HCT116 (cell line): ENCODE measurements around the gene SYTL4. TPM values are rescaled to one million over a fixed set of nuclear protein-coding genes. Genes with fewer than 3 reads are reported as not detected.

ENCODE experiments used
- ATAC-seq: fragments of 200-7000 bp; cut with Tn5 transposase; 2 replicates; pipeline ENCODE4 v1.9.1; 2020; ENCODE audit warnings: mild to moderate bottlenecking, moderate library complexity
- BruUV-seq: library from RNA; stranded (reverse); fragments of 400-500 nt; replicated peaks from 2 replicates; lab custom pipeline; 2021; lab: Mats Ljungman, UMichigan
- CTCF ChIA-PET: fragments of 300-600 bp; sonication (Branson Sonifier 250); formaldehyde crosslinking; loops from one replicate; lab custom pipeline; 2021; ENCODE audit warnings: antibody characterized with exemption; lab: Charles Lee
- POLR2A ChIA-PET: fragments of 300-600, 350-600 bp; sonication (Branson Sonifier 250); formaldehyde crosslinking; loops from one replicate; lab custom pipeline; 2021; ENCODE audit warnings: antibody characterized with exemption; lab: Charles Lee
- RAD21 ChIA-PET, 2 experiments: fragments of 300-600 bp; sonication (Branson Sonifier 250); formaldehyde crosslinking; loops; one replicate each; lab custom pipeline; 2023; ENCODE audit warnings: low total read pairs in 2 of 2; ENCODE audit not compliant: uncharacterized antibody in 2 of 2, unreplicated experiment in 2 of 2, low non-redundant PET in 1 of 2; lab: Charles Lee
- DNase-seq: peaks from one replicate; pipeline ENCODE4 v3.0.0-alpha.2; 2010; ENCODE audit warnings: low read depth, low spot score
- H2AFZ ChIP-seq: fragments of 200-600 bp; shearing (Covaris generic), sonication (generic); 2 replicates; pipeline ENCODE4 v1.6.1; 2017; ENCODE audit warnings: low read depth, mixed run types, mixed read lengths, antibody characterized with exemption, low read length; ENCODE audit not compliant: poor library complexity, severe bottlenecking
- H3K27ac ChIP-seq: 2 replicates; pipeline ENCODE4 v1.5.1; 2012; ENCODE audit warnings: low read depth, low read length
- H3K27me3 ChIP-seq: fragments of 200-600 bp; sonication (generic); 2 replicates; pipeline ENCODE4 v1.6.1; 2016; ENCODE audit warnings: mixed run types, low read length, mixed read lengths; ENCODE audit not compliant: insufficient read depth
- H3K36me3 ChIP-seq, 2 experiments: fragments of 200-500 bp in 1 of 2; fragments of 200-600 bp in 1 of 2; sonication (Bioruptor generic) in 1 of 2; sonication (generic) in 1 of 2; 2 replicates each; pipeline versions ENCODE4 v1.5.1 to v1.6.1; 2014 to 2016; ENCODE audit warnings: low read length in 2 of 2, inconsistent platforms in 1 of 2, mixed read lengths in 1 of 2, mixed run types in 1 of 2; ENCODE audit not compliant: insufficient read depth in 2 of 2, control insufficient read depth in 1 of 2
- H3K4me1 ChIP-seq, 2 experiments: fragments of 200-600 bp in 1 of 2; sonication (generic) in 1 of 2; 2 replicates each; pipeline versions ENCODE4 v1.5.1 to v1.6.1; 2012 to 2017; ENCODE audit warnings: low read length in 2 of 2, inconsistent platforms in 1 of 2, mild to moderate bottlenecking in 1 of 2, mixed read lengths in 1 of 2, mixed run types in 1 of 2, moderate library complexity in 1 of 2; ENCODE audit not compliant: insufficient read depth in 2 of 2, control insufficient read depth in 1 of 2
- H3K4me2 ChIP-seq: fragments of 200-600 bp; sonication (generic); 2 replicates; pipeline ENCODE4 v1.6.1; 2017; ENCODE audit warnings: mixed run types, low read length, mixed read lengths
- H3K4me3 ChIP-seq, 2 experiments: fragments of 200-600 bp in 1 of 2; sonication (generic) in 1 of 2; replicated peaks in 1 of 2; 2 replicates each; pipeline ENCODE4 v1.5.1; 2011 to 2016; ENCODE audit warnings: low read length in 2 of 2, control low read depth in 1 of 2, low read depth in 1 of 2, mild to moderate bottlenecking in 1 of 2, mixed read lengths in 1 of 2, mixed run types in 1 of 2
- H3K79me2 ChIP-seq: fragments of 200-600 bp; sonication (generic); 2 replicates; pipeline ENCODE4 v1.6.1; 2017; ENCODE audit warnings: mild to moderate bottlenecking, mixed run types, low read length, moderate library complexity, mixed read lengths; ENCODE audit not compliant: insufficient read depth
- H3K9ac ChIP-seq: fragments of 200-600 bp; sonication (generic); 2 replicates; pipeline ENCODE4 v1.6.1; 2016; ENCODE audit warnings: low read length, mixed read lengths
- H3K9me2 ChIP-seq: fragments of 200-600 bp; sonication (generic), shearing (Covaris generic); 2 replicates; pipeline ENCODE4 v1.6.1; 2017; ENCODE audit warnings: mixed run types, mild to moderate bottlenecking, moderate library complexity; ENCODE audit not compliant: insufficient read depth
- H3K9me3 ChIP-seq, 2 experiments: fragments of 200-500 bp in 1 of 2; fragments of 200-600 bp in 1 of 2; sonication (Bioruptor generic) in 1 of 2; sonication (generic) in 1 of 2; 2 replicates each; pipeline ENCODE4 v1.6.1; 2014 to 2017; ENCODE audit warnings: low read length in 2 of 2, mixed read lengths in 2 of 2, inconsistent platforms in 1 of 2, low read depth in 1 of 2, mild to moderate bottlenecking in 1 of 2, mixed run types in 1 of 2, moderate library complexity in 1 of 2; ENCODE audit not compliant: control insufficient read depth in 1 of 2, insufficient read depth in 1 of 2
- H4K20me1 ChIP-seq: fragments of 200-600 bp; sonication (generic), shearing (Covaris generic); 2 replicates; pipeline ENCODE4 v1.6.1; 2017; ENCODE audit warnings: mixed run types, mild to moderate bottlenecking, moderate library complexity; ENCODE audit not compliant: insufficient read depth
- CBX3 ChIP-seq: IDR thresholded peaks from 2 replicates; pipeline ENCODE4 v1.6.1; 2012; ENCODE audit warnings: low read depth
- EGR1 ChIP-seq: IDR thresholded peaks from 2 replicates; pipeline ENCODE4 v1.6.1; 2012; ENCODE audit warnings: low read depth
- EZH2 ChIP-seq: fragments of 200-600 bp; sonication (generic); IDR thresholded peaks from 2 replicates; pipeline ENCODE4 v1.6.1; 2017; ENCODE audit warnings: antibody characterized with exemption, mixed run types
- EZH2phosphoT487 ChIP-seq: fragments of 200-600 bp; IDR thresholded peaks from 2 replicates; pipeline ENCODE4 v1.6.1; 2018; ENCODE audit warnings: antibody characterized with exemption, borderline replicate concordance
- FOSL1 ChIP-seq: IDR thresholded peaks from 2 replicates; pipeline ENCODE4 v1.6.1; 2012; ENCODE audit warnings: low read depth
- POLR2AphosphoS5 ChIP-seq: IDR thresholded peaks from 2 replicates; pipeline ENCODE4 v1.6.1; 2011; ENCODE audit warnings: mild to moderate bottlenecking, low read depth, low read length, moderate library complexity
- RAD21 ChIP-seq: IDR thresholded peaks from 2 replicates; pipeline ENCODE4 v1.6.1; 2012; ENCODE audit warnings: low read depth, mild to moderate bottlenecking
- SP1 ChIP-seq: IDR thresholded peaks from 2 replicates; pipeline ENCODE4 v1.6.1; 2012; ENCODE audit warnings: low read depth
- SRF ChIP-seq: IDR thresholded peaks from 2 replicates; pipeline ENCODE4 v1.6.1; 2012; ENCODE audit warnings: low read depth
- ZFX ChIP-seq: fragments of 450-650 bp; IDR thresholded peaks from 2 replicates; pipeline ENCODE4 v1.6.1; 2017
- intact Hi-C: fragments of 100-400 bp; cut with micrococcal nuclease; formaldehyde crosslinking; loops from 2 replicates; pipeline ENCODE4 v1.10.0; 2022
- total RNA-seq: library from RNA; stranded (reverse); gene quantifications from one replicate; pipeline ENCODE4 v1.2.1, GENCODE V29; 2021; ENCODE audit not compliant: unreplicated experiment
- TF ChIP-seq, protein P1 (sequence below): IDR thresholded peaks from 2 replicates; pipeline ENCODE4 v1.6.1; 2012
- TF ChIP-seq, protein P2 (sequence below), 3 experiments: fragments of 200-600 bp in 1 of 3; sonication (generic) in 1 of 3; IDR thresholded peaks in 2 of 3; conservative IDR thresholded peaks in 1 of 3; 2 replicates each; pipeline ENCODE4 v1.5.1; 2012 to 2017; ENCODE audit warnings: low read depth in 2 of 3, low read length in 2 of 3, antibody characterized with exemption in 1 of 3, borderline replicate concordance in 1 of 3, control low read depth in 1 of 3, mild to moderate bottlenecking in 1 of 3, mixed read lengths in 1 of 3, mixed run types in 1 of 3, moderate library complexity in 1 of 3; ENCODE audit not compliant: insufficient read depth in 1 of 3

The SYTL4 gene
- total RNA-seq, 1 experiment from 2014 or later, result 8.8 TPM

DNA sequence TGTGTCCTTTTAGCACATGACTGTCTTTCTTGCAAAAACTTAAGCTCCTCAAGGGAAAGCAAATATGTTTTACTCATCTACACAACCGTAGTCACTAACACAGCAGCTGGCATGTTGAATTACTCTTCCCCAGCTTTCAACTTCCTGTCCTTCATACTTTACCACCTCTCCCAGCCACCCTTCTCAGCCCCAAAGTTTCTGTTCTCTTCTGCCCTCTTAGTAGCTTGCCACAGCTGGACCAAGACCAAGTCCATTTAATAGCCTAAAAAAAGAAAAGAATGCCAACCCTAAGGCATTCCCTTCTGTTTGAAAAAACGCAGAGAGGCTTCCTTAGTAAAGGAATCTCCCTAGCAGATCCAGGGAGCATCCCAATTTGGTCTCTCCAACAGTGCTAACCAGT, 51.2 kb downstream of the SYTL4 start:
- Histone ChIP-seq H3K9ac (no peak overlapping the region), H3K9me2 (no peaks in the 10 kb centered on the region), H3K4me1 (no peaks in the 10 kb centered on the region), H3K27ac (no peak overlapping the region), H4K20me1 (no peaks in the 10 kb centered on the region), H3K79me2 (no peaks in the 10 kb centered on the region), H3K9me3 (no peaks in the 10 kb centered on the region), H2AFZ (no peak overlapping the region), H3K4me2 (no peak overlapping the region), H3K36me3 (no peaks in the 10 kb centered on the region), H3K4me3 (no peak overlapping the region), H3K27me3 (no peaks in the 10 kb centered on the region)
- RAD21 ChIA-PET, result no interaction called here
- intact Hi-C loops, result loop anchor here (10.0 kb wide), 1 partner anchor 604 kb away; no protein-coding TSS in a partner anchor
- POLR2A ChIA-PET, result no interaction called here
- no peak for TF ChIP-seq EZH2phosphoT487
- TF ChIP-seq SRF, result no peak
- TF ChIP-seq, protein P1, sequence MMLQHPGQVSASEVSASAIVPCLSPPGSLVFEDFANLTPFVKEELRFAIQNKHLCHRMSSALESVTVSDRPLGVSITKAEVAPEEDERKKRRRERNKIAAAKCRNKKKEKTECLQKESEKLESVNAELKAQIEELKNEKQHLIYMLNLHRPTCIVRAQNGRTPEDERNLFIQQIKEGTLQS, result no peak
- no peak for TF ChIP-seq EZH2
- TF ChIP-seq FOSL1, result no peak
- no peak for TF ChIP-seq ZFX
- no peak for TF ChIP-seq RAD21
- no peak for TF ChIP-seq POLR2AphosphoS5
- TF ChIP-seq SP1, result no peak
- TF ChIP-seq CBX3, result no peak
- TF ChIP-seq, protein P2, sequence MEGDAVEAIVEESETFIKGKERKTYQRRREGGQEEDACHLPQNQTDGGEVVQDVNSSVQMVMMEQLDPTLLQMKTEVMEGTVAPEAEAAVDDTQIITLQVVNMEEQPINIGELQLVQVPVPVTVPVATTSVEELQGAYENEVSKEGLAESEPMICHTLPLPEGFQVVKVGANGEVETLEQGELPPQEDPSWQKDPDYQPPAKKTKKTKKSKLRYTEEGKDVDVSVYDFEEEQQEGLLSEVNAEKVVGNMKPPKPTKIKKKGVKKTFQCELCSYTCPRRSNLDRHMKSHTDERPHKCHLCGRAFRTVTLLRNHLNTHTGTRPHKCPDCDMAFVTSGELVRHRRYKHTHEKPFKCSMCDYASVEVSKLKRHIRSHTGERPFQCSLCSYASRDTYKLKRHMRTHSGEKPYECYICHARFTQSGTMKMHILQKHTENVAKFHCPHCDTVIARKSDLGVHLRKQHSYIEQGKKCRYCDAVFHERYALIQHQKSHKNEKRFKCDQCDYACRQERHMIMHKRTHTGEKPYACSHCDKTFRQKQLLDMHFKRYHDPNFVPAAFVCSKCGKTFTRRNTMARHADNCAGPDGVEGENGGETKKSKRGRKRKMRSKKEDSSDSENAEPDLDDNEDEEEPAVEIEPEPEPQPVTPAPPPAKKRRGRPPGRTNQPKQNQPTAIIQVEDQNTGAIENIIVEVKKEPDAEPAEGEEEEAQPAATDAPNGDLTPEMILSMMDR (IDR thresholded peaks at IDR 0.05 in 2 of 3, conservative IDR thresholded peaks at IDR 0.05 in 1 of 3; ENCODE audit: borderline replicate concordance in 1 of 3, insufficient read depth in 1 of 3, low read depth in 2 of 3, low read length in 2 of 3), result no peak
- TF ChIP-seq EGR1, result no peak
- CTCF ChIA-PET, result no interaction called here
- DNase-seq, result no peak
- no TSS peak for BruUV-seq
- no peak for ATAC-seq
